ENCODE measurements around the gene FGD4. TPM values are rescaled to one million over a fixed set of nuclear protein-coding genes. Genes with fewer than 3 reads are reported as not detected.

FGD4 gene
- total RNA-seq, 2 experiments from 2014 or later: 0.34 to 0.45 TPM

DNA sequence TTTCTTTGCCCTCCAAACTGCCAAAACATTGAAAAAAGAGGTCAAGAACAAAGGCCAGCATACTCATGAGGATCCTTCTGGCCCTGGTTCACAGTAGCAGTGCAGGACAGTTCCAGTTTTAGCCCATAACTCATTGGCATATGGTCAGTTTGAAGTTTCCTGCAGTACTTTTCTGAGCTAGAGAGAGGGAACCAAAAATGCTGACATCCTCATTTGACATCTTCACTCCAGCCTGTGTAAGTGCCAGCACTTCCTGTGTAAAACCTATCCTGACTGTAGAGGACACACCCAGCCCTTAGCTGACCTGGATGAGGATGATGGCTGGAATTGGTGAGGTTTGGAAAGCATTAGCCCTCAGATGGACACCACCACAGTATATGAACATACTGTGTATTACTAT is 84.1 kb downstream of the FGD4 start:
- Mint-ChIP-seq H3K36me3 (no peaks in the 10 kb centered on the region), H3K9me3 (no peaks in the 10 kb centered on the region), H3K27ac (no peak overlapping the region), H3K4me3 (no peak overlapping the region), H3K4me1 (no peaks in the 10 kb centered on the region), H3K27me3 (no peaks in the 10 kb centered on the region)
- no peak for DNase-seq

DNA sequence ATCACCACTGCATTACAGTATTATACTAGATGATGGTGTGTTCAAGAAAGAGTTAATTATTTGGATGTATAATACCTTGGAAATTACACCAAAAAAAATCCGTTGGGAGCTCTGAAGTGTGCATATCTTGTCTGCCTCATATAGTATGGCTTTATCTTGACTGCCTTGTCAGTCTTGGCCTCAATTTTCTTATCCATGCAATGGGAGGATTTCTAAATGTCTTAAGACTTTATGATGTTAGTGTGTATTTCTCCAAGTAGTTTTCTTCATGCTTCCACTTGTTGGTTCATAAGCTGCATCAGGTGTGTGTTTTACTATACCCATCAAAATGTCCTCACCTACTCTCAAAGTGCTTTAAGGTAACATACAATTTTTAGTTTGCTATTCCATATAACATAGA is 84.6 kb downstream of the FGD4 start:
- H3K9me3 Mint-ChIP-seq: no peaks in the 10 kb centered on the region
- no peak for DNase-seq
- no peak overlapping the region for H3K4me3 Mint-ChIP-seq
- no peak overlapping the region for H3K27ac Mint-ChIP-seq
- H3K4me1 Mint-ChIP-seq: no peaks in the 10 kb centered on the region
- H3K36me3 Mint-ChIP-seq: no peaks in the 10 kb centered on the region
- H3K27me3 Mint-ChIP-seq: no peaks in the 10 kb centered on the region

DNA sequence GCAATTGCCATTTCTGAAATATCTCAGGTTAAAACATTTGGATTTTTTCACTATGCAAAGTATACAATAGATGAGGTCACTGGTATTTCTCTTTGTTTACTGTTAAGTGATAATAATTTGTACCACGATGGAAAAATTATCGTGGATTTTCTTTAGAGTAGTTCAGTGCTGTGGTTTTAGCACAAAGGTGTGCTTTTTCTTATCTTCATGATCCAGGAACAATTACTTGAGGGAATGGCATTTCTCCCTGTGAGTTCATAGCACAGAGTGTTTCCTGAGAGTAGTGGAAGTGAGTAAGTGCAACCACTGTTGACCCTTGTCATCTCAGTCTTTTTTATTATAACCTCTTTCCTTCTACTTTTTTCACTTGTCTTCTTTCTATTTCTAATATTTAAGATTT is 86.8 kb downstream of the FGD4 start:
- Mint-ChIP-seq H3K4me3 (no peak overlapping the region), H3K27ac (no peak overlapping the region), H3K36me3 (no peaks in the 10 kb centered on the region), H3K4me1 (no peaks in the 10 kb centered on the region), H3K27me3 (no peaks in the 10 kb centered on the region), H3K9me3 (no peaks in the 10 kb centered on the region)
- DNase-seq: no peak

DNA sequence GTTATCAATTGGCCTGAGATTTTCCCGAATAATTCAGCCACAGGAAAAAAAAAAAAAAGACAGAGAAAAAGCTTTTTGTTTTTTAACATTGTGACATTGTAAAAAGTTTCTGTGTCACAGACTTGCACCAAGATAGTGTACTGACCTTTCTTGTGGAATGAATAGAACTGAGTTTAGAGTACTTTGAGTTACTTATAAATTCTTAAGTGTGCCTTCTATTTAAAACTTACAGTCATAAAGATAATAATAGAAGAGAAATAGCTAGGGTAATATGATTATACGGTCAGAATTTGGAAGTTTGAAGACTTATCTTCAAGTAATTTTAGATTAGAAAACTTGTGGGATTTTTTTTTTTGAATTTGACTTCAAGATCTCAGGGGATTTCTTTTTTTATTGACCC is 88.8 kb downstream of the FGD4 start:
- no peaks in the 10 kb centered on the region for H3K9me3 Mint-ChIP-seq
- no peak overlapping the region for H3K4me3 Mint-ChIP-seq
- H3K27me3 Mint-ChIP-seq: no peaks in the 10 kb centered on the region
- H3K4me1 Mint-ChIP-seq: no peaks in the 10 kb centered on the region
- no peak overlapping the region for H3K27ac Mint-ChIP-seq
- no peak for DNase-seq
- H3K36me3 Mint-ChIP-seq: no peaks in the 10 kb centered on the region

DNA sequence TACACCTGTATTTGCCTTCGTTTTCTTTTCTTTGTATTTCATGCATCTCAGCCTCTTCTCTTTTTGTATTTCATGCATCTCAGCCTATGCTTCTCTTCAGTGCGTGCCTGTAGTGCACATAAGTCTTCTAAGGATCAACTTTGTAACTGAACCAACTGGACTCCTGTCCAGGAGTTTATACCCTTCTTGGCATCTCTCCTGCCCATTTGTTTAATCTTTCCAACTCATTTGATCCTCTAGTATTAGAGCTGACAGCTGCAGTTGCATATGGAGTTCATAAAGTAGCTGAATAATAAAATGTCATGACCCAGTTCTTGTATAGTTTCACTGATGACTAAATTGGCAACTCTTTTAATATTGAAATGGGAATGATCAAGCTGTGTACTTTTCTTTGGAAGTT is 89.7 kb downstream of the FGD4 start:
- no peaks in the 10 kb centered on the region for H3K27me3 Mint-ChIP-seq
- no peak overlapping the region for H3K27ac Mint-ChIP-seq
- no peaks in the 10 kb centered on the region for H3K4me1 Mint-ChIP-seq
- no peaks in the 10 kb centered on the region for H3K9me3 Mint-ChIP-seq
- no peak overlapping the region for H3K4me3 Mint-ChIP-seq
- H3K36me3 Mint-ChIP-seq: no peaks in the 10 kb centered on the region
- DNase-seq: no peak

DNA sequence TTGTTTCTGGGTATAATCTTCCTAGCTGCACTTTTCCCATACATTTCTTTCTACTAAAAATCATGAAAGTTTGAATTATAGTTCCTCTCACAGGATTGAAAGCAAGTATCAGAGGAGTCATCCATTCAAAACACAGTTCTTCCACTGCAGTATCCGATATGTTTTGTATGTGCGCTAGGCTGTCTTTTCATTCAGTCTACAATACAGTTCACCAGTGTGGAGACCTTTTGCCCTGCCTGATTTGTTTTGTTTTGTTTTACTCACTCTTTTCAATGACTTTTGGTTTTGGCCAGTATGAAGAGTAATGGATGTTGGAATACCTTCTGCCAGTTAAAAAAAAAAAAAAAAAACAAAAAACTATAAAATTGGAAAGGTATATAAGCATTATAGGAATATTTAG is 91.4 kb downstream of the FGD4 start:
- no peak for DNase-seq
- no peaks in the 10 kb centered on the region for H3K9me3 Mint-ChIP-seq
- H3K4me1 Mint-ChIP-seq: no peaks in the 10 kb centered on the region
- no peaks in the 10 kb centered on the region for H3K27me3 Mint-ChIP-seq
- H3K27ac Mint-ChIP-seq: no peak overlapping the region
- no peaks in the 10 kb centered on the region for H3K36me3 Mint-ChIP-seq
- H3K4me3 Mint-ChIP-seq: no peak overlapping the region

DNA sequence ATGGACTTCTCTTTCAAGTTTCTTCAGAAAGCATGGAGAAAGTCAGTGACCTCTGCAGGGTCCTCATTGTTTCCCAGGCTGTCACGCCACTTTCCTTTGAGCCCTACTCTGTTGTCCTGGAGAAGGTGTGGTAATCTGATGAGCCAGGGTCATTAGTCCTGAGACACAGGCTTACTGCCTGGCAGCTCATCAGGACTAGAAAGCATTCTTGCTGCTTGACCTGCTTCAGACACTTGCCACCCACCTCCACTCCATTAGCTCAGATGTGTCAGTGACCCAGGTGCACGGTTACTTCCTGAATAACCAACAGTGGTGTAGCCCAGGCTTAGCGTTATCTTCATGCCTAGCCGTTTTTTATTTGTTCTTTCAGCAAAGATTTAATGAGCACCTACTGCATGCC is 93.9 kb downstream of the FGD4 start:
- Mint-ChIP-seq H3K4me3 (no peak overlapping the region), H3K4me1 (no peaks in the 10 kb centered on the region), H3K36me3 (no peaks in the 10 kb centered on the region), H3K9me3 (no peaks in the 10 kb centered on the region), H3K27me3 (no peaks in the 10 kb centered on the region), H3K27ac (no peak overlapping the region)
- DNase-seq: no peak

DNA sequence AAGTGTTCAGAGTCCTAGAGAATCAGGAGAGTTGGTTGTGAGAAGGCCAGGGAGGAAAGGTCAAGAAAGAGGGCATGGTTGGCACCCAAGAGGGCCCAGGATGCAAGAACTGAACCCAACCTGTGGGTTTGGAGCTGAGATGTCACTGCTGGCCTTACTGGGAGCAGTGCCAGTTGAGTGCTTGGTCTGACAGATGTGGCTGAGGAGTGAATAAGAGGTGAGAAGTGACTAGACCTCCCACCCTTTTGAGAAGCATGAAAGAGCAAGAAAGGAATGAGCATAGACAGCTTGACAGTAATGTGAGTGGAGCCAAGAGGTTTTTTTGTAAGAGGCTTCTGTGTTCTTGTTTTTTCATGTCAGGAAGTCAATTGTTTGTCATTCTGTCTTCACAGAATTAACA is 95.3 kb downstream of the FGD4 start:
- Mint-ChIP-seq H3K4me3 (no peak overlapping the region), H3K27me3 (no peaks in the 10 kb centered on the region), H3K36me3 (no peaks in the 10 kb centered on the region), H3K27ac (no peak overlapping the region), H3K4me1 (no peaks in the 10 kb centered on the region), H3K9me3 (no peaks in the 10 kb centered on the region)
- DNase-seq: no peak

DNA sequence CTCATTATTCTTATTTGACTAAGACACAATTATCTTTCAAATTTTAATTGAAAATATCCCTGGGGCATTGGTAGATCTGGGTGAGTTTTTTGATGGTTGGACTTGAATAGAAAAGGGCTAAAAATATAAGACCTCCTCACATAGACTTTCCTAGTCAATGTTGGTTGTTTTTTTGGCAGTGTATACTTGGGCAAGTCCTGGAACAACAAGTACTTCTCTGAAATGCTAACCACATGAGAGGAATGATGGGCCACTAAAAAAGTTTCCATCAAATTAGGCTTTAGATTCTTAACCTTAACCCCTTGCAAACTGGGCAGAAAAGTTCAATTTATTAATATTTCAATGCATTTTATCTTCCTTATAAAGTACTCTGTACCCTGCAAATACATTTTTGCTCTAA is 97.6 kb downstream of the FGD4 start:
- Mint-ChIP-seq H3K4me3 (no peak overlapping the region), H3K4me1 (no peaks in the 10 kb centered on the region), H3K27me3 (no peaks in the 10 kb centered on the region)

DNA sequence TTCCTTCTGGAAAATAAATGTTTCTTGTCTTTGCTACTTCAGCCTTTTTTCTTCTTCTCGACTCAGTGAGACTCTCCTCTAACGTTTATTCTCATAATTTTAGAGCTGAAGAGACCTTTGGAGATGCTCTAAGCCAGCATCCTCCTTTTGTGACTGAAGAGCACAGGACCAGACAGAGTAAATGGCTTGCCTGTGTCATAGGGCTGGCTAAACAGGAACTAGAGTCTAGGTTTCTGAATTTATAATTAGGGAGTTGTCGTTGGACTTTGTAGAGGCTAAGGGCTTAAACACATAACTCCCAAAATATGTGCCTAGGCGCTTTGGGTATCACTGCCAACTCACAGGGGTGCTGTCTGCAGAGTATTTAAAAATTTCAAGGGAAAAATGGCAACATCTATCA is 98.5 kb downstream of the FGD4 start:
- Mint-ChIP-seq H3K4me1 (no peaks in the 10 kb centered on the region), H3K27me3 (no peaks in the 10 kb centered on the region), H3K4me3 (no peak overlapping the region), H3K36me3 (no peaks in the 10 kb centered on the region), H3K27ac (no peak overlapping the region), H3K9me3 (no peaks in the 10 kb centered on the region)
- no peak for DNase-seq

More for the DNA sequence above, 97.6 kb downstream of the FGD4 start:
- DNase-seq: no peak
- Mint-ChIP-seq H3K27ac (no peak overlapping the region), H3K9me3 (no peaks in the 10 kb centered on the region), H3K36me3 (no peaks in the 10 kb centered on the region)

DNA sequence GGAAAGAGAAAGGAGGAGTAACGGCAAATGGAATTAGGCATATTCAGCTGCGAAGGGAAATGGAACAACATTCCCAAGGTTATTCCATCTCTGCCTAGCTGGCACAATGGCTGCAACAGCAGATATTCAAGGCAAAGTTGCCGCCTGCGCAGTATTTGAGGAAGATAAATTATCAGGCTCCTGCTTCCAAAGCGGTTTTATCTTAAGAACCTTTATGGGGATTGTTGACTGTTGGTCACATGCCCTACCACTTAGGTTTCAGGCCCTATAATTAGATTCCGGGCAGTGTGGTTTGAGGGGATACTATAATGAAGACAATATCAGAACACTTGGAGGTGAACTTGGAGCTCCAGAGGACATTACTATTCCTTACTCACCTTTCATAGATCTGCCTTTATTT is 99.7 kb downstream of the FGD4 start:
- Mint-ChIP-seq H3K36me3 (no peaks in the 10 kb centered on the region), H3K4me3 (no peak overlapping the region), H3K27ac (no peak overlapping the region), H3K27me3 (no peaks in the 10 kb centered on the region), H3K9me3 (no peaks in the 10 kb centered on the region), H3K4me1 (no peaks in the 10 kb centered on the region)
- DNase-seq: no peak

DNA sequence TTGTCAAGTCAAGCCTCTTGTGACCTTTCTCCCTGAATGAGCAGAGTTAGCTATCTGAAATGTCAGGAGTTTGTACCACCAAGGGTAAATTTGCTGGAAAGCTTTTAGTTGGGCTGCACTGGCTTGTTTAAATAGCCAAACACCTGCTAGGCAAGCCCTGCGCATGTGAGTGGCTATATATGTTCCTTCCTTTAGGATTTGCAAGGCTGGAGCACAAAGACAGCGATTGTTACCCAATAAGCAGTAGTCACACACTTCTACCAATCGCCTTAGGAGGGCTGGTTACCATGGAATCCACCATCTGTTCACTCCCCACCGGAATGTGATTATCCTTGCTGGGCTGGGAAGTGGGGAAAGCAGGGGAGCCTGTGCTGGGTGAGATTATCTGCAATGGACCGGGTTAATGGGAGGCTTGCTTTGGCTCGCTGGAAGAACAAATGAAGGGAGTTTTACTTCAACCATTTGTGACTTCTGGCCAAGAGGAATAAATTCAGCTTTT is 102.5 kb downstream of the FGD4 start:
- H3K4me1 Mint-ChIP-seq: no peaks in the 10 kb centered on the region
- H3K27ac Mint-ChIP-seq: no peak overlapping the region
- H3K9me3 Mint-ChIP-seq: no peaks in the 10 kb centered on the region
- no peaks in the 10 kb centered on the region for H3K27me3 Mint-ChIP-seq
- DNase-seq: no peak
- H3K4me3 Mint-ChIP-seq: no peak overlapping the region
- no peaks in the 10 kb centered on the region for H3K36me3 Mint-ChIP-seq

DNA sequence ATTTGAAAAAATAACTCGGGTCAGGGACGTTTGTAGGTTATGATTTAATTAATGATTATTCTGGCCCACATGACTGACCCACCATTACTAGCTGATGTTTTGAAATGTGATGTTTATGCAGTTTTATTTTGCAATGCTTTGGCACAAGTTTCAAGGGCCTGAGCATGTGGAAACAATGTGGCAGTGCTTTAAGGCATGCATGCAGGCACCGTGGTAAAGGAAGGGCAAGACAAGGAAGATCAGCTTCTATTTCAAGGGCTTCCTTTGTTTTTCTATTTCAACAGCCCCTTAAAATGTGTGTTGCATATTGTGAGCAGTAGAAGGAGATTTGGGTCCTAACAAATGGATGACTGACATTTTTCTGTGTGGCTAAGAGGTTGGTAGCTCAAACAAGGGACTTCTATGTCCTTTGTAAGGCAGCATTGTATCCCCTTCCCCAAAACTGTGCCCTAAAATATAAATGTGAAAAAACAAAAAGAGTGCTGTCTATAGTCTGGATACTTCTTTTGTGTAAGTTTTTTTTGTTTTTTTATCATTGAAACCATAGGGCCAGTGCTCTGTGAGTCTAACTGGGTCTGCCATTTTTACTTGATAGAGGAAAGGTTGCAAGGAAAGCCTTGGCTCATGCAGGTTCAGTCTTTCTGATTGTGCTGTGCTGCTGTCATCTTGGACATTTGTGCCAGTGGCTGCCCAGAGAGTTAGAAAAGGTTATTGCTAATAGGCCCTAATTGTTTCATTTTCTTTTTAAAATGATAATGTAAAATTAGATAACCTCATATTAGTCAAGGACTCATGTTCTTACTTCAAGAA is 103.5 kb downstream of the FGD4 start:
- Mint-ChIP-seq H3K27ac (no peak overlapping the region), H3K27me3 (no peaks in the 10 kb centered on the region), H3K36me3 (no peaks in the 10 kb centered on the region), H3K9me3 (no peaks in the 10 kb centered on the region), H3K4me1 (no peaks in the 10 kb centered on the region), H3K4me3 (no peak overlapping the region)
- DNase-seq: no peak

DNA sequence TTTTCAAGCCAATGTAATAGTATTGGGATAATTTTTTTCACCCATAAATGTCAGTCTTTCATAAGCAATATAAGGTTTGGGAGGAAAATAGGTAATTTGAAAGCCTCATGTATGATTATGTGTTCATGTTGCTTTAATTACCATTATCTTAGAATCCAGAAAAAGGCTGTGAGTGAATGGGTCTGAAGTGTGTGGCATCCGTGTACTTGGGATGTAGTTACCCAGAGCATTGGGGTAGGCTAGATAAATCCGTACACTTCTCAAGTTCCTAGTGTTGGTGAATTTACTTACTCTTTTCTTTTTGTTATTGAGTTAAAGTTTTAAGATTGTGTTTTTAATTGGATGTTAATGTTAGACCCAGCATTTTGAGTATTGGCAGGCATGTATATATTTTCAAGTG is 104.4 kb downstream of the FGD4 start:
- Mint-ChIP-seq H3K27me3 (no peaks in the 10 kb centered on the region), H3K4me3 (no peak overlapping the region), H3K4me1 (no peaks in the 10 kb centered on the region), H3K9me3 (no peaks in the 10 kb centered on the region), H3K27ac (no peak overlapping the region), H3K36me3 (no peaks in the 10 kb centered on the region)
- DNase-seq: no peak

DNA sequence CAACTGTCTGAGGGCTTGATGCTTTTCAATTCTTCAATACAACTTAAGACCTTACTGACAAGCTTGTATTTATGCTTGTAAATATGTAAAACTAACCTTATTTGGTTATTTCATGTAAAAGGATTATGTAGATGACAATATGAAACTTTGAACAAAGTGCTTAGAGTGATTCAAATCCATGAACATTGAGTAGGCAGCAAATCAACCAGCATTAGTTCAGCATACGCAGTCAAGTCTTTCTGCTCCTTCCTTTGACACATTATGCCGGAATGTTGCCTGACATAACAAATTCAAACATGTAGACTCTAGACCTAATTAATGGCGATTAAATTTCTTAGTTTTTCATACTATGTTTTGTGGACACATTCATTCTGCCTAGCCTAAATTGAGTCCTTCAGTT is 105.2 kb downstream of the FGD4 start:
- Mint-ChIP-seq H3K4me3 (no peak overlapping the region), H3K27me3 (no peaks in the 10 kb centered on the region)

More for the DNA sequence above, 105.2 kb downstream of the FGD4 start:
- H3K4me1 Mint-ChIP-seq: no peaks in the 10 kb centered on the region
- no peak overlapping the region for H3K27ac Mint-ChIP-seq
- DNase-seq: no peak
- H3K9me3 Mint-ChIP-seq: no peaks in the 10 kb centered on the region
- H3K36me3 Mint-ChIP-seq: no peaks in the 10 kb centered on the region

Data from activated naive CD8-positive, alpha-beta T cell treated with anti-CD3 and anti-CD28 coated beads for 36 hours (primary cell).